ENCODE results near the gene ADGRL1. TPM values are rescaled to one million over a fixed set of nuclear protein-coding genes. Genes with fewer than 3 reads are reported as not detected.

The ADGRL1 gene
- total and polyA plus RNA-seq, 3 donors from 2014 or later: 23.8 to 57.2 (median 45.0) TPM

DNA sequence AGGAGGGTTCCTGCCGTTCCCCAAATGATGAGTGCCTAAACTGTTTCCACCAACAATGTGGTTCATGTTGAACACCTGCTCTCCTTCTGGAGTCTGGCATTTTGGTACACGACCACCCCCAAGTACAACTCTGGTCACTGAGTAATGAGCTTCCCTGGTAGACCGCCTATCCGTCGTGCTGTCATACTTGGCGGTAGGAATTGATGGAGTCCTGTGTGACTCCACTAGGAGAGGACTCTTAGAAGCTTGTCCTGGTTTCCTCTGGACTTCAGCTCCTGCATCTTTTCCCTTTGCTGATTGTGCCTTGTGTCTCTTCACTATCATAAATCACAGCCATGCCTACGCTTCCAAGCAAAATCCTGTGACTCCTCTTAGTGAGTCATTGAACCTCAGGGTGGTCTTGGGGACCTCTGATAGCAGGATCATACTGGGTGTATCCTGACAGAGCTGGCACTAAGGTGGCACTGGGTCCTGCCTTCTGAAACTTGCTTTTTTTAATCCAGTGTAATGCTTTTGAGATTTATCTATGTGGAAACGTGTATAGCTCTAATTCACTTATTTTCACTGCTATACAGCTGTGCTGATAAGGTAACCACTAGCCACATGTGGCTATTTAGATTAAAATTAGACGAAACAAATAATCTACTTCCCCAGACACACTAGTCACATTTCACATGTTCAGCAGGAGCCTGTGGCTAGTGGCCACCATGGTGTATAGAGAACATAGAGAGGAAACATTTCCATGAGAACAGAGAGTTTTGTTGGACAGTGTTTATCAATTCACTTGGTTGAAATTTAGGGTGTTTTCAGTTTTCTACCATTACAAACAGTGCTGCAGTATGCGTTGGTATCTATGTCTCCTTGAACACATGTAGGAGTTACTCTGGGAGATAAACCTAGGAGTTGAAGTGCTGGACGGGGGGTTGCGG lies 63.4 kb downstream of the ADGRL1 start:
- Histone ChIP-seq H3K4me1 (peaks cover 31% of the 10 kb centered on the region), H3K4me3 (no peak overlapping the region), H3K27me3 (no peaks in the 10 kb centered on the region), H3K36me3 (ENCODE audit: low read depth, missing control alignments) (no peaks in the 10 kb centered on the region), H3K9me3 (no peaks in the 10 kb centered on the region), H3K27ac (peak overlapping the region in 1 of 2 donors; percentile 51)
- no peak for DNase-seq
- intact Hi-C loops (cut with DNase I; ENCODE audit: low total_unique reads): no loop called here
- WGBS, 2 donors: 73 to 76% methylated on average over 12 of the region's 12 CpGs
- TF ChIP-seq, protein P1, sequence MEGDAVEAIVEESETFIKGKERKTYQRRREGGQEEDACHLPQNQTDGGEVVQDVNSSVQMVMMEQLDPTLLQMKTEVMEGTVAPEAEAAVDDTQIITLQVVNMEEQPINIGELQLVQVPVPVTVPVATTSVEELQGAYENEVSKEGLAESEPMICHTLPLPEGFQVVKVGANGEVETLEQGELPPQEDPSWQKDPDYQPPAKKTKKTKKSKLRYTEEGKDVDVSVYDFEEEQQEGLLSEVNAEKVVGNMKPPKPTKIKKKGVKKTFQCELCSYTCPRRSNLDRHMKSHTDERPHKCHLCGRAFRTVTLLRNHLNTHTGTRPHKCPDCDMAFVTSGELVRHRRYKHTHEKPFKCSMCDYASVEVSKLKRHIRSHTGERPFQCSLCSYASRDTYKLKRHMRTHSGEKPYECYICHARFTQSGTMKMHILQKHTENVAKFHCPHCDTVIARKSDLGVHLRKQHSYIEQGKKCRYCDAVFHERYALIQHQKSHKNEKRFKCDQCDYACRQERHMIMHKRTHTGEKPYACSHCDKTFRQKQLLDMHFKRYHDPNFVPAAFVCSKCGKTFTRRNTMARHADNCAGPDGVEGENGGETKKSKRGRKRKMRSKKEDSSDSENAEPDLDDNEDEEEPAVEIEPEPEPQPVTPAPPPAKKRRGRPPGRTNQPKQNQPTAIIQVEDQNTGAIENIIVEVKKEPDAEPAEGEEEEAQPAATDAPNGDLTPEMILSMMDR (IDR thresholded peaks at IDR 0.05): no peak
- no peak for TF ChIP-seq POLR2A (IDR thresholded peaks at IDR 0.05)

DNA sequence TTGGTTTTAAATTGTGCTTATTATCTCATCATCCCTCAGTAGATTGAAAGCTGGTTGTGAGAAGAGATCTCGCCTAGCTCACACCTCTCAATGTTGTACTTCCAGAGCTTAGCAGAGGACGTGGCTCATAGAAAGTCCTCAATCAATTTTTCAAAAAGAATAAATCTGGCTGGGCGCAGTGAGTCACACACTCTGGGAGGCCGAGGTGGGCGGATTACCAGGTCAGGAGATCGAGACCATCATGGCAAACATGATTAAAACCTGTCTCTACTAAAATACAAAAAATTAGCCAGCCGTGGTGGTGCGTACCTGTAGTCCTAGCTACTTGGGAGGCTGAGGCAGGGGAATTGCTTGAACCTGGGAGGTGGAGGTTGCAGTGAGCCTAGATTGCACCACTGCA lies 64.9 kb downstream of the ADGRL1 start:
- H3K27ac ChIP-seq: peak overlapping the region in 1 of 2 donors; percentile 91
- TF ChIP-seq POLR2A (IDR thresholded peaks at IDR 0.05): no peak
- TF ChIP-seq, protein P1 (IDR thresholded peaks at IDR 0.05): no peak
- WGBS, 2 donors: 93 to 97% methylated on average over 8 of the region's 8 CpGs
- peaks cover 27% of the 10 kb centered on the region for H3K4me1 ChIP-seq
- no peaks in the 10 kb centered on the region for H3K9me3 ChIP-seq
- H3K4me3 ChIP-seq: no peak overlapping the region
- DNase-seq: no peak
- no peaks in the 10 kb centered on the region for H3K27me3 ChIP-seq
- intact Hi-C loops (cut with DNase I; ENCODE audit: low total_unique reads): no loop called here
- no peaks in the 10 kb centered on the region for H3K36me3 ChIP-seq (ENCODE audit: low read depth, missing control alignments)

DNA sequence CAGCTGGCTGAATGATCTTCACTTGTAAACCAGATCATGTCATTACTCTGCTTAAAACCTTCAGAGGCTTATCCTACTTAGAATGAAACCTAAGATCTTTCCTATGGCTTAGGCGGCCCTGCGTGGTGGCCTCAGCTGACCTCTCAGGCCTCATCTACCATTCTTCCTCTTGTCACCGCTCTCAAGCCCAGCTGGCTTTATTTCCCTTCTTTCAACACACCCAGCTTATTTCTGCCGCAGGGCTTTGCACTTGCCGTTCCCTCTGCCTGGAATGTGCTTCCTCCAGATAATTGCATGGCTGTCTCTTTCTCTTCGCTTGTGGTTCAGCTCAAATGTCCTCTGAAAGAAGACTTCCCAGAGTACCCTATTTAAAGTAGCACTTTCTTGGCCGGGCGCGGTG lies 66.0 kb downstream of the ADGRL1 start:
- TF ChIP-seq, protein P1 (IDR thresholded peaks at IDR 0.05): no peak
- TF ChIP-seq POLR2A (IDR thresholded peaks at IDR 0.05): no peak
- H3K27me3 ChIP-seq: no peaks in the 10 kb centered on the region
- no peak for DNase-seq
- no peak overlapping the region for H3K4me3 ChIP-seq
- H3K4me1 ChIP-seq: peaks cover 28% of the 10 kb centered on the region
- H3K36me3 ChIP-seq (ENCODE audit: low read depth, missing control alignments): no peaks in the 10 kb centered on the region
- intact Hi-C loops (cut with DNase I; ENCODE audit: low total_unique reads): no loop called here
- 75 to 79% methylated on average over 9 of the region's 9 CpGs for WGBS, 2 donors
- H3K27ac ChIP-seq: peak overlapping the region in 1 of 2 donors; percentile 91
- H3K9me3 ChIP-seq: no peaks in the 10 kb centered on the region

DNA sequence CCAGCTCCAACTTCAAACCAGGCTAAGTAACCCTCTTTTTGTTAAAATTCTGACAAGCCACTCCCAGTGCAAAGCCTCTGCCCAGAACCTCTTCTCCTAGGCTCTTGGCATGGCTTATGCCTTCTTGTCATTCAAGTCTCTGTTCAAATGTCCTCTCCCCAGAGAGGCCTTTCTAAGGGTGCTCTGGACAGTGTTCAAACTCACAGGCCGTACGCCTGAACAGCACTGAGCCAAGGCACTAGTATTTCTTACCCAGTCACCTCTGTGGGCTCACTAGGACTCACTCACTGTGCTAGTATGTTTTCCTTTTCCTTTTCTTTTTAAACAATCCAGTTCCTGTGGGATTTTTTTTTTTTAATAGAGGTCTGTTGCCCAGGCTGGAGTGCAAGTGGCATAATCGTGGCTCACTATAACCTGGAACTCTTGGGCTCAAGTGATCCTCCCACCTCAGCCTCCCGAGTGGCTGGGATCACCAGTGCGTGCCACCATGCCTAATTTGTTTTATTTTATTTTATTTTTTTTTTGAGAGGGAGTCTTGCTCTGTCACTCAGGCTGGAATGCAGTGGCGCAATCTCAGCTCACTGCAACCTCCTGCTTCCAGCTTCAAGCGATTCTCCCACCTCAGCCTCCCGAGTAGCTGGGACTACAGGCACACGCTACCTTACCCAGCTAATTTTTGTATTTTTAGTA lies 67.2 kb downstream of the ADGRL1 start:
- TF ChIP-seq, protein P1 (IDR thresholded peaks at IDR 0.05): no peak
- no peak for TF ChIP-seq POLR2A (IDR thresholded peaks at IDR 0.05)
- Histone ChIP-seq H3K36me3 (ENCODE audit: low read depth, missing control alignments) (no peaks in the 10 kb centered on the region), H3K27me3 (no peaks in the 10 kb centered on the region), H3K4me3 (no peak overlapping the region), H3K9me3 (no peaks in the 10 kb centered on the region), H3K4me1 (peaks cover 28% of the 10 kb centered on the region), H3K27ac (peak overlapping the region; percentile 23 to 91)
- no peak for DNase-seq
- 61 to 65% methylated on average over 9 of the region's 9 CpGs for WGBS, 2 donors
- intact Hi-C loops (cut with DNase I; ENCODE audit: low total_unique reads): no loop called here
